ENCODE data around the gene ADIPOQ. TPM values are rescaled to one million over a fixed set of nuclear protein-coding genes. Genes with fewer than 3 reads are reported as not detected.
"Not testable (repeated sequence)": the region's sequence is repeated elsewhere in the genome, so short reads cannot be mapped to it uniquely, and the experiment has no call there.

ADIPOQ gene
- total RNA-seq, 3 donors from 2014 or later (not counting 1 experiment from before 2014, with no cell fraction given): not detected

DNA sequence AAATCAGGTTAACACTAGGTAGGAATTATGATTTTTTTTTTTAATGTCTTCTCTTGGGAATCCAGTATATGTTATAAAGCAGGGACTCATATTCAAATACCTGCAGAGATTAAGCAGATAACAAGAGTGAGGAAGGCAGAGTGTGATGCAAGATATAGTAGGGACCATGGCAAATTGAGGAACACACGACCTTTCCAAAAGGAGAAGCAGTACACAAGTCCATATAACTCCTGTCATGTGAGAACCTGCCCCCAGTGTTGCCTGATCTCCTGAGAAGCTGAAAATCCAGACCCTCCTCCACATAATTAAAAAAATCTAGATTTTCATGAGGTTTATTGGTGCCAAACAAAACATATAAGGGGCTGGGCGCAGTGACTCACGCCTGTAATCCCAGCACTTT, 39.8 kb upstream of the ADIPOQ start:
- Mint-ChIP-seq H3K27ac (no peak overlapping the region), H3K27me3 (ENCODE audit: low read depth in 2 of 2) (no peaks in the 10 kb centered on the region)
- intact Hi-C loops (cut with micrococcal nuclease): no loop called here

GRCh38 chr3:186803447-186803846, 39.1 kb upstream of the ADIPOQ start:
- WGBS (ENCODE audit: insufficient coverage): 97% methylated on average over 4 of the region's 4 CpGs

More for the DNA sequence above, 39.8 kb upstream of the ADIPOQ start:
- Mint-ChIP-seq H3K4me3 (peak overlapping the region; percentile 25), H3K36me3 (peaks cover 9% of the 10 kb centered on the region), H3K4me1 (peaks cover 22 to 29% of the 10 kb centered on the region in 2 donors), H3K9me3 (no peaks in the 10 kb centered on the region)
- TF ChIP-seq CTCF (IDR thresholded peaks at IDR 0.05): no peak
- ATAC-seq: no peak
- Histone ChIP-seq H3K4me1 (ENCODE audit: control insufficient read depth, insufficient read depth, low read length) (peaks cover 19% of the 10 kb centered on the region), H3K9me3 (ENCODE audit: control insufficient read depth, insufficient read depth, low read length) (no peaks in the 10 kb centered on the region), H3K36me3 (ENCODE audit: control insufficient read depth, insufficient read depth, low read length) (peaks cover 28% of the 10 kb centered on the region), H3K27ac (ENCODE audit: low read length) (no peak overlapping the region), H3K4me3 (ENCODE audit: low read length) (no peak overlapping the region), H3K27me3 (ENCODE audit: control insufficient read depth, insufficient read depth, low read length) (no peaks in the 10 kb centered on the region)
- WGBS (ENCODE audit: insufficient coverage): 96% methylated on average over 3 of the region's 3 CpGs
- DNase-seq: no peak

GRCh38 chr3:186806089-186807055, 36.1 kb upstream of the ADIPOQ start, which contains the start of gene RFC4:
TSS of gene RFC4 (minus strand) at chr3:186806482. CDS start at chr3:186804713, 1,769 bp downstream.
- intact Hi-C loops (cut with micrococcal nuclease): no loop called here
- Mint-ChIP-seq H3K9me3 (no peaks in the 10 kb centered on the region), H3K4me3 (peak within 1 kb of the TSS; percentile 92), H3K27ac (peak within 1 kb of the TSS; percentile 87 to 89), H3K4me1 (peaks cover 7 to 15% of the 10 kb centered on the region in 2 donors), H3K27me3 (ENCODE audit: low read depth in 2 of 2) (no peaks in the 10 kb centered on the region), H3K36me3 (no peaks in the 10 kb centered on the region)
- peak within 1 kb of the TSS; percentile 79 for H3K4me3 ChIP-seq (ENCODE audit: low read length)
- no peaks in the 10 kb centered on the region for H3K27me3 ChIP-seq (ENCODE audit: control insufficient read depth, insufficient read depth, low read length)
- peaks cover 19% of the 10 kb centered on the region for H3K4me1 ChIP-seq (ENCODE audit: control insufficient read depth, insufficient read depth, low read length)
- H3K9me3 ChIP-seq (ENCODE audit: control insufficient read depth, insufficient read depth, low read length): no peaks in the 10 kb centered on the region
- no peak for TF ChIP-seq CTCF (IDR thresholded peaks at IDR 0.05)
- DNase-seq: peak; percentile 74 to 91
- ATAC-seq: peak; percentile 89 to 91 (median 90)
- under 1% methylated on average over 70 of the region's 70 CpGs for WGBS (ENCODE audit: insufficient coverage)
- peak within 1 kb of the TSS; percentile 76 for H3K27ac ChIP-seq (ENCODE audit: low read length)
- H3K36me3 ChIP-seq (ENCODE audit: control insufficient read depth, insufficient read depth, low read length): peaks cover 7% of the 10 kb centered on the region

More at GRCh38 chr3:186803447-186803846, 39.1 kb upstream of the ADIPOQ start:
- H3K4me3 Mint-ChIP-seq; H3K9me3 Mint-ChIP-seq; H3K27me3 Mint-ChIP-seq (ENCODE audit: low read depth in 2 of 2); H3K27ac ChIP-seq (ENCODE audit: low read length); ATAC-seq; H3K9me3 ChIP-seq (ENCODE audit: control insufficient read depth, insufficient read depth, low read length); DNase-seq; H3K27me3 ChIP-seq (ENCODE audit: control insufficient read depth, insufficient read depth, low read length); H3K27ac Mint-ChIP-seq; intact Hi-C loops (cut with micrococcal nuclease); H3K4me3 ChIP-seq (ENCODE audit: low read length); H3K36me3 Mint-ChIP-seq: not testable (repeated sequence)
- Histone ChIP-seq H3K4me1 (ENCODE audit: control insufficient read depth, insufficient read depth, low read length) (peaks cover 19% of the 10 kb centered on the region), H3K36me3 (ENCODE audit: control insufficient read depth, insufficient read depth, low read length) (peaks cover 21% of the 10 kb centered on the region)
- peaks cover 21 to 26% of the 10 kb centered on the region in 2 donors for H3K4me1 Mint-ChIP-seq

- no peak for TF ChIP-seq CTCF (IDR thresholded peaks at IDR 0.05)
- H3K36me3 ChIP-seq (ENCODE audit: control insufficient read depth, insufficient read depth, low read length): peaks cover 7% of the 10 kb centered on the region
- Mint-ChIP-seq H3K4me1 (peaks cover 7 to 15% of the 10 kb centered on the region in 2 donors), H3K27ac (peak overlapping the region; percentile 87 to 89), H3K4me3 (peak overlapping the region; percentile 92), H3K9me3 (no peaks in the 10 kb centered on the region), H3K36me3 (no peaks in the 10 kb centered on the region), H3K27me3 (ENCODE audit: low read depth in 2 of 2) (no peaks in the 10 kb centered on the region)
- DNase-seq (peak in 1 of 2 donors; percentile 38), ATAC-seq (no peak)
- peaks cover 19% of the 10 kb centered on the region for H3K4me1 ChIP-seq (ENCODE audit: control insufficient read depth, insufficient read depth, low read length)
- peak overlapping the region; percentile 76 for H3K27ac ChIP-seq (ENCODE audit: low read length)
- no peaks in the 10 kb centered on the region for H3K27me3 ChIP-seq (ENCODE audit: control insufficient read depth, insufficient read depth, low read length)
- no peak overlapping the region for H3K4me3 ChIP-seq (ENCODE audit: low read length)
- H3K9me3 ChIP-seq (ENCODE audit: control insufficient read depth, insufficient read depth, low read length): no peaks in the 10 kb centered on the region
- WGBS (ENCODE audit: insufficient coverage): 29% methylated on average over 5 of the region's 5 CpGs
- intact Hi-C loops (cut with micrococcal nuclease): no loop called here
Measured at GRCh38 chr3:186807231-186807630, 35.3 kb upstream of the ADIPOQ start.

Data from natural killer cell (primary cell).